GM19351 (cell line): ENCODE measurements around the gene AEBP1.

ENCODE experiments used
- ATAC-seq: cut with Tn5 transposase; IDR thresholded peaks from one replicate; pipeline ENCODE4 v1.9.1; 2021; ENCODE audit warnings: mild to moderate bottlenecking, moderate library complexity; ENCODE audit not compliant: unreplicated experiment

The AEBP1 gene

GRCh38 chr7:44152971-44153947 is 49.1 kb downstream of the AEBP1 start:
- ATAC-seq, result no peak

- no peak for ATAC-seq
Measured at GRCh38 chr7:44153948-44154335, 49.8 kb downstream of the AEBP1 start.

GRCh38 chr7:44154703-44155102 is 50.6 kb downstream of the AEBP1 start:
- no peak for ATAC-seq

GRCh38 chr7:44155191-44156185 is 51.3 kb downstream of the AEBP1 start:
- ATAC-seq, result no peak

- no peak for ATAC-seq
Measured at GRCh38 chr7:44156453-44157010, 52.4 kb downstream of the AEBP1 start.

- ATAC-seq, result no peak
Measured at GRCh38 chr7:44157116-44158080, 53.3 kb downstream of the AEBP1 start.

GRCh38 chr7:44158096-44158872 is 54.1 kb downstream of the AEBP1 start:
- no peak for ATAC-seq

GRCh38 chr7:44158873-44159631 is 54.9 kb downstream of the AEBP1 start:
- no peak for ATAC-seq

- ATAC-seq, result no peak
Measured at GRCh38 chr7:44159824-44160630, 55.9 kb downstream of the AEBP1 start.

- no peak for ATAC-seq
Measured at GRCh38 chr7:44161371-44161770, 57.2 kb downstream of the AEBP1 start.

GRCh38 chr7:44162179-44162578 is 58.0 kb downstream of the AEBP1 start:
- ATAC-seq, result no peak

GRCh38 chr7:44162785-44163395 is 58.7 kb downstream of the AEBP1 start:
- ATAC-seq, result no peak

- no peak for ATAC-seq
Measured at GRCh38 chr7:44163591-44163990, 59.4 kb downstream of the AEBP1 start.
